ELR (cell line): ENCODE measurements around the gene EVPL.
"Not testable (repeated sequence)": the region's sequence is repeated elsewhere in the genome, so short reads cannot be mapped to it uniquely, and the experiment has no call there.

Source experiments
- DNase-seq: peaks from one replicate; pipeline ENCODE4 v3.0.0-alpha.2; 2015; ENCODE audit warnings: low read depth

The EVPL gene

DNA sequence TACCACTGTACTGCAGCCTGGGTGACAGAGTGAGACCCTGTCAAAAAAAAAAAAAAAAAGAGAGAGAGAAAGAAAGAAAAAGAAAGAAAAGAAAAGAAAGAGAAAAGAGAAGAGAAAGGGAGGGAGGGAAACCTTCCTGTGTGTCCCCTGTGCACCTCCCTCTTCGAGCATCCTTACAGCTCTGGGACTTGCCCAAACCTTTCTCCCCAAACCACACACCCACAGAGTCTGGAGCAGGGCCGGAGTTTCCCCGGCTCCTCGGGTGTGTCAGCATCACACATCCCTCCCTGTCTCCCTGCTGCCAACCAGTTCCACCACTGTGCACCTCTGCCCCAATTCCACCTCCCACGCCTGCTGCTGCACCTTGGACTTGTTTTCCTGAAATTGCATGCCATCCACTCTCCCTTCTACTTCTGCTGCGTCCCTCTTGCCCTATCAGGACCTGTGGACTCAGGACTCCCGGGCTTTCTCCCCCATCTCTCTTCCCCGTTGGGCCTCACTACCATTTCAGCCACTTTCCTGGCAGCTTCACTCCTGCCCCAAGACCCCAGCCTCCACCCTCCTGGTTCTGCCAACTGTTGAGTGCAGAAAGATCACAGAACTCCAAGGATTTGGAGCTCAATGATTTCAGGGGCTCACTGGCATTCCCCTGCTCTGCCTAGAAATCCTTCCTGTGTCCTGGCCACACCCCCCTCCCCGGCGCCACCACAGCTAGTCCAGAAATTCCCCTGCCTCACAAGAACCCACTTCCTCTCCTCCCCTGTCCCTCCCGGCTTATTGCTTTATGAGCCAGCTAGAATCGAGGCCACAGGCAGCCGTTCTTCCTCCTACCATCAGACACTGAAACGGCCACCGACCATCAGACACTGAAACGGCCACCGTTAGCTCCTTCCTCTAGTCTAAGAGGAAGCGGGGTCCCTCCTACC lies 30.2 kb downstream of the EVPL start:
- peak; percentile 87 for DNase-seq

DNA sequence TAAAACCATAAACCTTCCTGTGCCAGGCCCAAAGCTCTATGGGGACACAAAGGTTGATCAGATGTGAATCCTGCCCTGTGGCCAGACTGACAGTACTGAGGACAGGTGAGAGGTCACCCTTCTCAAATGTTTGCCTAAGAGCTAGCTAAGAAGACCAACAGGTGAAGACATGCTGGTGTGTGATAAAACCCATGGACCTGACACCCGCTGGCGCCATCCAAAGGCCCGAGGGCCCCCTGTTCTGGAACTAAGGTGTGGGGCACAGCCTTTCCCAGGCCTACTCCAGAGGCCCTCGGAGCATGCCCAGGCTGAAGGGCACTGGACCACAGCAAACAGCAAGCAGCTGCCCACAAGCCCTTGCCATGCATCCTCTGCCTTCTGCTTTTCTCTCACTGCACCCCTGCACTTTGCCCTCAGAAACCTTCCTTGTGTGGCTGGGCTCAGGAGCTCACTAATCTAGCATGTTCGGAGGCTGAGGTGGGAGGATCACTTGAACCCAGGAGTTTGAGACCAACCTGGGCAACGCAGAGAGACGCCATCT lies 31.7 kb downstream of the EVPL start:
- no peak for DNase-seq

DNA sequence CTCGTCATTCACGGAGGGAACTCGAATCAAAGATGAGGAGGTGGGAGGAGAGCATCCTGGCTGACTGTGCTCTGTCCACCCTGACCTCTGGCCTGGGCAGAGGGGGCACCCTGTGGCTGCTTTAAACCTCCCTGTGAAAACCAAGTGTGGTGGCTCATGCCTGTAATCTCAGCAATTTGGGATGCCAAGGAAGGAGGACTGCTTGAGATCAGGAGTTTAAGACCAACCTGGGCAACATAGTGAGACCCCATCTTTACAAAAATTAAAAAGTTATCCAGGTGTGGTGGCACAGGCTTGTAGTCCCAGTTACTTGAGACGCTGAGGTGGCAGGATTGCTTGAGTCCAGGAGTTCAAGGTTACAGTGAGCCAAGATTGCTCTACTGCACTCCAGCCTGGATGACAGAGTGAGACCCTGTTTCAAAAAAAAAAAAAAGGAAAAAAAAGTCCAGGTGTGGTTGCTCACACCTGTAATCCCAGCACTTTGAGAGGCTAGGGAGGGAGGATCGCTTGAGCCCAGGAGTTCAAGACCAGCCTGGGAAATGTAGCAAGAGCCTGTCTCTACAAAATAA lies 32.2 kb downstream of the EVPL start:
- no peak for DNase-seq

DNA sequence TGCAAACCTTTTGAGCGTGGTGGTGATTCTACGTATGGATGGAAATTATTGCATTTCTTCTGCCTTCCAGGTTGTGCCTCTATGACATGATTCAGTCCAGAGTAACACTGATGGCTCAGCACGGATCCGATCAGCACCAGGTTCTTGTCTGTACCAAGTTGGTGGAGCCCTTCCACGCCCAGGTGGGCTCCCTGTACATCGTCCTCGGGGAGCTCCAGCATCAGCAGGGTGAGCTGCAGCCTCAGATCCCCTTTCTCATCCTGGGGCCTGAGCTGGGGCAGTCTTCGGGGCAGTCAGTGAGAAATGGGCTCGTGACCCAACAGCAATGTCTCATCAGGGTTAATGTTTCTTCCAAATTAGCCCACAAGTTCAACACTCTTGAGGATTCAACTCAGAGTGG lies 35.7 kb downstream of the EVPL start:
- DNase-seq = no peak

GRCh38 chr17:75987041-75987440 lies 40.1 kb downstream of the EVPL start:
- no peak for DNase-seq

DNA sequence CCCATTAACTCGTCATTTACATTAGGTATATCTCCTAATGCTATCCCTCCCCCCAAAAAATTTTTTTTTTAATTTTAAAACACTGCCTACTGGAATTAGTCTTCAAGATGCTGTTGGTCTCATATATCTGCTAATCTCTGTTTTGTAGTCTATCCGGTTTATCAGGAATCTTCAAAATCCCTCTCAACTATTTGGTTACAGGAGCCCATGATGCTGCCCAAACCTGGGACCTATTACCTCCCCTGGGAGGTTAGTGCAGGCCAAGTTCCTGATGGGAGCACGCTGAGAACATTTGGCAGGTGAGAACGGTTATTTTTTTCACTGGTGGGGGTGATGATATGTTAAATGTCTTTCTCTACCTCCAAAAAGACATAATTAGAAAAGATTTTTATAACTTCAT lies 41.1 kb downstream of the EVPL start:
- no peak for DNase-seq

- no peak for DNase-seq
Measured at GRCh38 chr17:75983501-75984181, 43.5 kb downstream of the EVPL start.

DNA sequence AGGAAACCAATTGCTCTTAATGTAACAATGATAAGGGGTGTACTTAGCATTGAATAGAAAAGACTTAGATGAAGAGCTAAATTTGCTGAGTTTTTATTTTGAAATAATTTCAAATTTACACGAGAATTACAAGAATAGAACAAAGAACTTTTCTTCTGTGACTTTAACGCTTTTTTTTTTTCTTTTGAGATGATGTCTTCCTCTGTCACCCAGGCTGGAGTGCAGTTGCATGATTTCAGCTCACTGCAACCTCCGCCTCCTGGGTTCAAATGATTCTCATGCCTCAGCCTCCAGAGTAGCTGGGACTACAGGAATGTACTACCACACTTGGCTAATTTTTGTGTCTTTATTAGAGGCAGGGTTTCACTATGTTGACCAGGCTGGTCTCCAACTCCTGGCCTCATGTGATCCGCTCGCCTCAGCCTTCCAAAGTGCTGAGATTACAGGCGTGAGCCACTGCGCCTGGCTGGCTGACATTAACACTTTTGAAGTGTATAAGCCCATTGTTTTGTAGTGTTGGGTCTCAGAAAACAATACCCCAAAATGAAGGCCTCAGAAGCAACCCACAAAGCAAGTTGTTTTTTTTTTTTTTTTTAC lies 46.0 kb downstream of the EVPL start:
- no peak for DNase-seq

DNA sequence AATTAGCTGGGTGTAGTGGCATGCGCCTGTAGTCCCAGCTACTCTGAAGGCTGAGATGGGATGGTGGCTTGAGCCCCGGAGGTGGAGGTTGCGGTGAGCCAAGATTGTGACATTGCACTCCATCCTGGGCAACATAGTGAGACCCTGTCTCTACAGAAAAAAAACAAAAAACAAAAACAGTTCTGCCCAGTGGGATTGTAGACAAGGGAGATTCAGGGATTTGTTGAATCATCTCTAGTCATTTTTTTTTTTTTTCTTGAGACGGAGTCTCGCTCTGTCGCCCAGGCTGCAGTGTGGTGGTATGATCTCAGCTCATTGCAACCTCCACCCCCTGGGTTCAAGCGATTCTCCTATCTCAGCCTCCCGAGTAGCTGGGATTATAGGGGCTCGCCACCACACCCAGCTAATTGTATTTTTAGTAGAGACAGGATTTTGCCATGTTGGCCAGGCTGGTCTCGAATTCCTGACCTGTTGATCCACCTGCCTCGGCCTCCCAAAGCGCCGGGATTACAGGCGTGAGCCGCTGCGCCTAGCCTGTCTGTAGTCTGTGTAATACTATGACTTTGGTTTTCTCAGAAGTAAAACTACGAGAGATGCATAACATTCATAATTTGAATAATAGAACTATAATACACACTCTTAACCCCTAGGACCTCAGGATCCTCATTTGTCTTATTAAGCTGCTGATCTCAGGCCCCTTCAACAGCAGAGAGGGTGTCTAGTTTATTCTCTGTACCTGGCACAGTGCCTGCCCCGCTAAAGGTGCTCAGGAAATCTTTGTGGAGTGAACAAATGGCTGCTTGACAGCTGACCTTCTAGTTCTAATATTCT lies 46.7 kb downstream of the EVPL start:
- peak; percentile 28 for DNase-seq

DNA sequence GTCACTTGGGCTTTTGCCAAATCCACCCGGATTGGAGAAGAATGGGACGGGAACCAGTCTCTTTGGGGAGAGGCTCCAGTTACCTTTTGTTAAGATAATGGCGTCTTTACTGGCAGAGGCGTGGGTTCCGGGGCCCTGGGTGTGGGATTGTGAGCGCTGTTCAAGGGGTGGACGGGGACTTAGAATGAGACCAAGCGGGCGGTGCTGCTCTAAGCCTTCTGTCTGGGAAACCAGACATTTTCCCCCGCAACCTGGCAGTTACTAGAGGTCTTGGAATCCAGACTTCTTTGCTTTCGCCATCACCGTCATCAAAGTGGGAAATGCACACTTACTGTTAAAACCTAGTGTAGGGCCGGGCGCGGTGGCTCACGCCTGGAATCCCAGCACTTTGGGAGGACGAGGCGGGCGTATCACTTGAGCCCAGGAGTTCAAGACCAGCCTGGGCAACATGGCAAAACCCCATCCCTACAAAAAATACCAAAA lies 47.4 kb downstream of the EVPL start:
- no peak for DNase-seq

- peak; percentile 99 for DNase-seq
Measured at GRCh38 chr17:75978938-75979704, 48.0 kb downstream of the EVPL start, which contains the start of the genes ACOX1 and TEN1. ACOX1 (minus strand) TSS chr17:75979166; CDS start chr17:75979073, 93 bp downstream. TEN1 (plus strand) TSS chr17:75979240; CDS start chr17:75986193, 6,953 bp downstream.

- DNase-seq = no peak
Measured at GRCh38 chr17:75976175-75976848, 50.8 kb downstream of the EVPL start.

DNA sequence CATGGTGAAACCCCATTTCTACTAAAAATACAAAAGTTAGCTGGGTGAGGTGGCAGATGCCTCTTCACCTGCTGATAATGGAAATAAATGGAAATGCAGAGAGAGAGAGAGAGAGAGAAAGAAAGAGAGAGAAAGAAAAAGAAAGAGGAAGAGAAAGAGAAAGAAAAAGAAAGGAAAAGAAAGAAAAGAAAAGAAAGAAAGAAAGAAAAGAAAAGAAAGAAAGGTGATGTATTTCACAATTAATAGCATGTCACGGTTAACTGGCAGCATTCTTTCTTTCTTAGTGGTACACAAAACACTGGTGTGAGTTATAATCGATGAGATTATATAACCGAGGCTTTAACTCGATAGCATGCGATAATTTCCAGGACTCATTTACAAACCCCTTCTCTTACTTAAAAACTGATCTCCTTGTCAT lies 51.3 kb downstream of the EVPL start:
- no peak for DNase-seq

GRCh38 chr17:75975187-75975586 lies 51.9 kb downstream of the EVPL start:
- not testable (repeated sequence) for DNase-seq

- no peak for DNase-seq
Measured at GRCh38 chr17:75970626-75971025, 56.5 kb downstream of the EVPL start.

GRCh38 chr17:75970011-75970523 lies 57.0 kb downstream of the EVPL start:
- DNase-seq = peak; percentile 21

- DNase-seq = not testable (repeated sequence)
Measured at GRCh38 chr17:75969044-75969443, 58.1 kb downstream of the EVPL start.

DNA sequence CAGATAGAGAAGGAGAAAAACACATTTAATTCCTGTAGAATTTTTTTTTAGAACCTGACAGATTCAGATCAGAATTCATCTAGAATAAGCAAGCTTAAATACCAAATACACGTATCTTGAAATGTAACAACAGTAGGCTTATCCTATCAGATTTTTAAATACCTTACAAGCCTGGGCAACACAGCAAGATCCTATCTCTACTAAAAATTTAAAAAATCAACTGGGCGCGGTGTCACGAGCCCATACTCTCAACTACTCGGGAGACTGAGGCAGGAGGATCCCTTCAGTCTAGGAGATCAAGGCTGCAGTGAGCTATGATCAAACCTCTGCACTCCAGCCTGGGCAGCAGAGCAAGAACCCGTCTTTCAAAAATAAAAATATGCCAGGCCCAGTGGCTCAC lies 61.6 kb downstream of the EVPL start:
- DNase-seq = no peak

DNA sequence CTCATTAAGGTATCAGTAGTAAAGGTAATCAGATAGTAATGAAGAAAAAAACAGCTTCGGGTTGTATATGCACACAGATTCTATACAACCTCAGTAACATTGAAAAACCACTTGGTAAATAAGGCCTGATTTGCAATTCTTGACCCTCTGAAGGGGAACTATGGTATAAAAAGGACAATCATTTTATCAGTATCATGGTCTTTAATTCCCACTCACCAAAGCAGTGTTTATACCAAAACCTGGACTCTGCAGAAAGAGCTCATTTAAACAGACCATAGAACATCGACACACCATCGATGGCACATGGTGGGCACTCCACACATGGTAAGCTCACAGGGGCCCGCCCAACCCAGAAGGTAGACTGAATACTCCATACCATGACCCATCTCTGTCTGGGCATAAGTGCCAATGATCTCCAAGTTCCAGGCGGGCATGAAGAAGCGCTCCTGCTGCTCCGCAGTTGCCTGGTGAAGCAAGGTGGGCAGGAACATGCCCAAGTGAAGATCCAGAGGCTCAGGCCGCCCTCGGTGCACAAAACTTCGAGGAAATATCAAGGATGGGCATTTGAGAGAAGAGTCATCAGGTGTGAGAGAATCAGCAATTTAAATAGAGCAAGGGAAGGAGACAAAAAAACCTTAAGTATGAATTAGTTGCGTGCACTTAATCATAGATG lies 67.1 kb downstream of the EVPL start:
- DNase-seq = no peak
